Panc1 (cell line): ENCODE data around the gene LRRC3B. TPM values are rescaled to one million over a fixed set of nuclear protein-coding genes. Genes with fewer than 3 reads are reported as not detected.

Experiments used
- ATAC-seq: fragments of 200-7000 bp; cut with Tn5 transposase; 2 replicates; pipeline ENCODE4 v1.9.1; 2020; ENCODE audit warnings: mild to moderate bottlenecking, moderate library complexity
- BruUV-seq: library from RNA; stranded (reverse); fragments of 400-500 nt; replicated peaks from 2 replicates; lab custom pipeline; 2021; lab: Mats Ljungman, UMichigan
- CTCF ChIA-PET: fragments of 300-600 bp; sonication (Branson Sonifier 250); formaldehyde crosslinking; loops from one replicate; lab custom pipeline; 2022; ENCODE audit warnings: antibody characterized with exemption; lab: Charles Lee
- POLR2A ChIA-PET: fragments of 300-600 bp; sonication (Branson Sonifier 250); formaldehyde crosslinking; loops from one replicate; lab custom pipeline; 2022; ENCODE audit warnings: antibody characterized with exemption; lab: Charles Lee
- DNase-seq: peaks from one replicate; pipeline ENCODE4 v3.0.0-alpha.2; 2010; ENCODE audit warnings: low read depth, low spot score
- H3K27ac ChIP-seq: 2 replicates; pipeline ENCODE4 v1.5.1; 2011; ENCODE audit warnings: mild to moderate bottlenecking, low read length, inconsistent platforms
- H3K27me3 ChIP-seq: fragments of 200-500 bp; sonication (Bioruptor generic); 2 replicates; pipeline ENCODE4 v1.6.0; 2014; ENCODE audit warnings: low read length, inconsistent platforms; ENCODE audit not compliant: control insufficient read depth, insufficient read depth
- H3K36me3 ChIP-seq: fragments of 200-500 bp; sonication (Bioruptor generic); 2 replicates; pipeline ENCODE4 v1.5.1; 2014; ENCODE audit warnings: inconsistent platforms, mild to moderate bottlenecking, low read length, moderate library complexity; ENCODE audit not compliant: control insufficient read depth, insufficient read depth
- H3K4me1 ChIP-seq: 2 replicates; pipeline ENCODE4 v1.5.1; 2011; ENCODE audit warnings: inconsistent platforms, mild to moderate bottlenecking, low read length, moderate library complexity; ENCODE audit not compliant: control insufficient read depth, insufficient read depth
- H3K4me3 ChIP-seq, 2 experiments: 2 replicates each; pipeline ENCODE4 v1.5.1; 2011 to 2012; ENCODE audit warnings: low read depth in 2 of 2, low read length in 2 of 2, mild to moderate bottlenecking in 2 of 2, inconsistent platforms in 1 of 2, moderate library complexity in 1 of 2
- H3K9me3 ChIP-seq: fragments of 200-500 bp; sonication (Bioruptor generic); 2 replicates; pipeline ENCODE4 v1.5.1; 2014; ENCODE audit warnings: low read depth, mild to moderate bottlenecking, inconsistent platforms, low read length, moderate library complexity; ENCODE audit not compliant: control insufficient read depth, insufficient read depth
- CTCF ChIP-seq: fragments of 450-650 bp; IDR thresholded peaks from 2 replicates; pipeline ENCODE4 v1.5.1; 2017; ENCODE audit warnings: mild to moderate bottlenecking
- POLR2AphosphoS5 ChIP-seq: IDR thresholded peaks from 2 replicates; pipeline ENCODE4 v1.6.1; 2012; ENCODE audit warnings: mild to moderate bottlenecking, low read depth, low read length, moderate library complexity
- REST ChIP-seq, 2 experiments: IDR thresholded peaks; 2 replicates each; pipeline ENCODE4 v1.6.1; 2011 to 2012; ENCODE audit warnings: low read depth in 2 of 2, control low read depth in 1 of 2, low read length in 1 of 2, mild to moderate bottlenecking in 1 of 2, moderate library complexity in 1 of 2; ENCODE audit not compliant: insufficient read depth in 1 of 2
- SIN3A ChIP-seq: IDR thresholded peaks from 2 replicates; pipeline ENCODE4 v1.6.1; 2012; ENCODE audit warnings: low read depth, mild to moderate bottlenecking, low read length, moderate library complexity, borderline replicate concordance; ENCODE audit not compliant: insufficient read depth
- TCF7L2 ChIP-seq: IDR thresholded peaks from 2 replicates; pipeline ENCODE4 v1.6.1; 2011; ENCODE audit warnings: mild to moderate bottlenecking, low read depth, low read length, inconsistent platforms
- in situ Hi-C: cut with HindIII; loops from 2 replicates; pipeline ENCODE4 v1.10.0; 2016; ENCODE audit warnings: low sequenced_read_pairs, low pct_unique_long_range_greater_than_20kb
- intact Hi-C: fragments of 100-400 bp; cut with micrococcal nuclease; formaldehyde crosslinking; loops from one replicate; pipeline ENCODE4 v1.10.0; 2022; ENCODE audit not compliant: unreplicated experiment
- total RNA-seq: library from RNA; stranded (reverse); gene quantifications from one replicate; pipeline ENCODE4 v1.2.1, GENCODE V29; 2021; ENCODE audit not compliant: unreplicated experiment

The LRRC3B gene
- total RNA-seq, 1 experiment from 2014 or later, result not detected

- no peak for TF ChIP-seq SIN3A
- TF ChIP-seq REST (IDR thresholded peaks at IDR 0.05; ENCODE audit: insufficient read depth in 1 of 2, low read depth in 2 of 2, low read length in 1 of 2), result no peak
- TF ChIP-seq POLR2AphosphoS5, result no peak
- TF ChIP-seq CTCF, result no peak
- no peak for TF ChIP-seq TCF7L2
- ChIA-PET POLR2A (no interaction called here), CTCF (no interaction called here)
- no peaks in the 10 kb centered on the region for H3K9me3 ChIP-seq
- H3K4me1 ChIP-seq, result no peaks in the 10 kb centered on the region
- no TSS peak for BruUV-seq
- no peak overlapping the region for H3K4me3 ChIP-seq
- ATAC-seq, result no peak
- intact Hi-C loops (no loop called here), in situ Hi-C loops (no loop called here)
- H3K27ac ChIP-seq, result no peak overlapping the region
- H3K36me3 ChIP-seq, result no peaks in the 10 kb centered on the region
- H3K27me3 ChIP-seq, result no peaks in the 10 kb centered on the region
- DNase-seq, result no peak
Observed at GRCh38 chr3:26579116-26579515, 43.5 kb upstream of the LRRC3B start.

GRCh38 chr3:26587571-26587970 is 35.0 kb upstream of the LRRC3B start:
- H3K27me3 ChIP-seq, result no peaks in the 10 kb centered on the region
- TF ChIP-seq TCF7L2, result no peak
- TF ChIP-seq CTCF, result no peak
- TF ChIP-seq SIN3A, result no peak
- TF ChIP-seq POLR2AphosphoS5, result no peak
- TF ChIP-seq REST (IDR thresholded peaks at IDR 0.05; ENCODE audit: insufficient read depth in 1 of 2, low read depth in 2 of 2, low read length in 1 of 2), result no peak
- no peaks in the 10 kb centered on the region for H3K36me3 ChIP-seq
- intact Hi-C loops (no loop called here), in situ Hi-C loops (no loop called here)
- H3K4me1 ChIP-seq, result no peaks in the 10 kb centered on the region
- POLR2A ChIA-PET, result no interaction called here
- no TSS peak for BruUV-seq
- DNase-seq, result no peak
- H3K27ac ChIP-seq, result no peak overlapping the region
- no peaks in the 10 kb centered on the region for H3K9me3 ChIP-seq
- H3K4me3 ChIP-seq, result no peak overlapping the region
- no peak for ATAC-seq
- CTCF ChIA-PET, result no interaction called here
